GM19240 (cell line): Measurements from ENCODE around the gene GPATCH1.
A peak's percentile ranks its signal among the peaks of the same experiment; 100 is the strongest.
"Not testable (repeated sequence)": the region's sequence is repeated elsewhere in the genome, so short reads cannot be mapped to it uniquely, and the experiment has no call there.

Source experiments
- DNase-seq: peaks from one replicate; pipeline ENCODE4 v3.0.0; 2011; ENCODE audit warnings: low spot score; ENCODE audit not compliant: insufficient read length

Gene GPATCH1

GRCh38 chr19:33157906-33158305 lies 76.9 kb downstream of the GPATCH1 start:
- no peak for DNase-seq

DNA sequence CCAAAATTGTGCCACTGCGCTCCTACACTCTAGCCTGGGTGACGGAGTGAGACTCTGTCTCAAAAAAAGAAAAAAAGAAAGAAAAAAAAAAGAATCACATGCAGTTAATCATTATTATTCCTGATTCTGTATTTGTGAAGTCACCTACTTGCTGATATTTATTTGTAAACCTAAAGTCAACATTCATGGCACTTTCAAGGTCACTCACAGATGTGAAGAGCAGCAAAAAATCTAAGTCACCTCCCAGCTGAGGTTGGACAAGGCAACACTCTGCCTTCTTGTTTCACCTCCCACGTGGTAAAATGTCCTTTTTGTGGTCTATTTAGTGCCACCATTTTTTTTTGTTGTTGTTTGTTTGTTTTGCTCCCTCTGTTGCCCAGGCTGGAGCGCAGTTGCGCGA lies 77.4 kb downstream of the GPATCH1 start:
- DNase-seq, result no peak

DNA sequence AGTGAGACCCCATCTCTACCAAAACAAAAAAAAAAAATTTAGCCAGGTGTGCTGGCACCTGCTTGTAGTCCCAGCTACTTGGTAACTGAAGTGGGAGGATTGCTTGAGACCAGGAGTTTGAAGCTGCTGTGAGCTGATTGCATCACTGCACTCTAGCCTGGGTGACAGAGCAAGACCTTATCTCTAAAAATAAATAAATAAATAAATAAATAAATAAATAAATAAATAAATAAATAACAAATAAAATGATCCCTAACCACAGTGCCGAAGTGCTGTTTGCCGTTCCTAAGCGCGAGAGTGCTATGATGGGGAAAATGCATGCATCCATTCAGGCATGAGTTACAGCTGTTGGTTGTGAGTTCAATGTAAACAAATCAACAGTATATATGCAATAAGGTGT lies 78.2 kb downstream of the GPATCH1 start:
- no peak for DNase-seq

DNA sequence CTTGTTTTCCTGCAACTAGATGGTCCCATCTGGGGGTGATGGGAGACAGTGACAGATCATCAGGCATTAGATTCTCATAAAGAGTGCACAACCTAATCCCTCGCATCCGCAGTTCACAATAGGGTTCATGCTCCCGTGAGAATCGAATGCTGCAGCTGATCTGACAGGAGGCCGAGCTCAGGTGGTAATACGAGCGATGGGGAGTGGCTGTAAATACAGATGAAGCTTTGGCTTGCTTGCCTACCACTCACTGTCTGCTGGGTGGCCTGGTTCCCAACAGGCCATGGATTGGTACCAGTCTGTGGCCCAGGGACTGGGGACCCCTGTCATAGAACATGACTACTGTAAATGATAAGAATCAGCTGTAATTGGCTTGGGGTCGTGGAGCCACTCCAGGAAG lies 78.9 kb downstream of the GPATCH1 start:
- DNase-seq, result no peak

- no peak for DNase-seq
Measured at GRCh38 chr19:33161201-33161600, 80.2 kb downstream of the GPATCH1 start.

- no peak for DNase-seq
Measured at GRCh38 chr19:33163481-33163880, 82.5 kb downstream of the GPATCH1 start.

- not testable (repeated sequence) for DNase-seq
Measured at GRCh38 chr19:33166037-33166436, 85.1 kb downstream of the GPATCH1 start.

DNA sequence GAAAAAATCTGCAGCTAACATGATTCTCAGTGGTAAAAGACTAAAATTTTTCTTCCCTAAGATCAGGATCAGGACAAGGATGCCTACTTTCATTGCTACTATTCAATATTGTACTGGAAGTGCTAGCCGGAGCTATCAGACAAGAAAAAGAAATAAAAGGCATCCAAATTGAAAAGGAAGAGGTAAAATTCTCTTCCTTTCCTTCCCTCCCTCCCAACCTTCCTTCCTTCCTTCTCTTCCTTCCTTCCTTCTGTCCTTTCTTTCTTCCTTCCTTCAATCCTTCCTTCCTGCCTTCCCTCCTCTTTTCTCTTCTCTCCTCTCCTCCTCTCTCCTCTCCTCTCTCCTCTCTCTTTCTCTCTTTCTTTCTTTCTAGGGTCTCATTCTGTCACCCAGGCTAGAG lies 86.5 kb downstream of the GPATCH1 start:
- no peak for DNase-seq

DNA sequence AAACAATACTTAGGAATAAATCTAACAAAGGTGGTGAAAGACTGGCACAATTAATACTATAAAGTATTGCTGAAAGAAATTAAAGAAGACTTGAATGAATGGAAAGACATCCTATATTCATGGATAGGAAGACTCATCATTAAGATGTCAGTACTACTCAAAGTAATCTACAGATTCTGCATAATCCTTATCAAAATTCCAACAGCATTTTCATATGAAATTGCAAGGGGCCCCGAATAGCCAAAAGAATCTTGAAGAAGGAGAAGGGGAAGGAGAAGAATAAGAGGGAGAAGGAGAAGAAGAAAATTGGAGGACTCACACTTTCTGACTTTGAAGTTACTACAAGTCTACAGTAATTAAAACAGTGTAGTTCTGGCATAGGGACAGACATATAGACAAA lies 87.5 kb downstream of the GPATCH1 start:
- DNase-seq, result no peak

GRCh38 chr19:33171222-33171795 lies 90.3 kb downstream of the GPATCH1 start:
- DNase-seq, result no peak

DNA sequence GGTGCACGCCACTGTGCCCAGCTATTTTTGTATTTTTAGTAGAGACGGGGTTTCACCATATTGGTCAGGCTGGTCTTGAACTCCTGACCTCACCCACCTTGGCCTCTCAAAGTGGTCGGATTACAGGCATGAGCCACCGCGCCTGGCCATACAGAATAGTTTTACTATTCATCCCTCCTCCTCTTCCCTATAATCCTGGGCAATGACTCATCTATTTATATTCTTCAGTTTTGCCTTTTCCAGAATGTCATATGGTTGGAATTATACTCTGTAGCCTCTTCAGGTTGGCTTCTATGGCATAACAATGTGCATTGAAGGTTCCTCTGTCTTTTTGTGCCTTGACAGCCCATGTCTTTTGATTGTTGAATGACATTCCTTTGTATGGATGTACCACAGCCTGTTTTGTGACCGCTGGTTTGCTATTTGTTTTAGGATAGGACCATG lies 91.0 kb downstream of the GPATCH1 start:
- no peak for DNase-seq

GRCh38 chr19:33174186-33174585 lies 93.2 kb downstream of the GPATCH1 start:
- DNase-seq, result no peak

GRCh38 chr19:33175156-33175782 lies 94.3 kb downstream of the GPATCH1 start:
- DNase-seq, result no peak

DNA sequence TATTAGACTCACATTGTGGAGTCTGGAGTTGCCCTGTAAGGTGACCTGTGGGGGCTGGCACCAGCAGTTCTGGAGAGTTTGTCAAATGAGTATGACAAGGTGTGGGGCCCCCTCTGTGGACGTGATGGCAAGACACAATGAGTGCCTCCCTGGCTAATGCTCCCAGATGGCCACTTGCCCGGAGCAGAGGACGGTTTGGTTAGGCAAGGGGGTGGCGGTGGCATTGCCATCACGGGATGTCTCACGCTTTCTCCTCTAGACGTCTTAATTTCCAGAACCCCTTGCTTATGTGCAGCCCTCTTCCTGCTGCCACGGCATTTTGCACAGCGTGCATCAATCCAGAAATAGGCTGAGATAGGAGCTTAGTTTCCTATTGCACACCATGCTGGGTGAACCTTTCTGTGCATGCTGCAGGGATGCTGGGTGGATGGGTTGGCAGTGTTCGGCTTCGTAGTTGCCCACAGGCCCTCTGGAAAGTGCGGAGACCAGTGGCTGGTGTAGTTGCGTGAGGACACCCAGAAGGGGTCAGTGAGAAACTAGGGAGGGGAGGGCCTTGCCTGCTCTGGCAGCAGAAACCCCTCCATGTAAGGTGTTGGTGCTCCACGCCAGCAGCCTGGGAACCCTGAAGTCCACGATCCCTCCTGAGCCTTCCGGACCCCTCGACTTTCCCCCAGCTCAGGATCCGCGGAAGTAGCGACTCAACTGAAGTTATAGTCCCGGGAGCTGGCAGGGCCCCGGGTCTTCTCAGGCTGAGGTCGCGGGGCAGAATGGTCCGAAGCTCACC lies 95.1 kb downstream of the GPATCH1 start:
- DNase-seq, result no peak

DNA sequence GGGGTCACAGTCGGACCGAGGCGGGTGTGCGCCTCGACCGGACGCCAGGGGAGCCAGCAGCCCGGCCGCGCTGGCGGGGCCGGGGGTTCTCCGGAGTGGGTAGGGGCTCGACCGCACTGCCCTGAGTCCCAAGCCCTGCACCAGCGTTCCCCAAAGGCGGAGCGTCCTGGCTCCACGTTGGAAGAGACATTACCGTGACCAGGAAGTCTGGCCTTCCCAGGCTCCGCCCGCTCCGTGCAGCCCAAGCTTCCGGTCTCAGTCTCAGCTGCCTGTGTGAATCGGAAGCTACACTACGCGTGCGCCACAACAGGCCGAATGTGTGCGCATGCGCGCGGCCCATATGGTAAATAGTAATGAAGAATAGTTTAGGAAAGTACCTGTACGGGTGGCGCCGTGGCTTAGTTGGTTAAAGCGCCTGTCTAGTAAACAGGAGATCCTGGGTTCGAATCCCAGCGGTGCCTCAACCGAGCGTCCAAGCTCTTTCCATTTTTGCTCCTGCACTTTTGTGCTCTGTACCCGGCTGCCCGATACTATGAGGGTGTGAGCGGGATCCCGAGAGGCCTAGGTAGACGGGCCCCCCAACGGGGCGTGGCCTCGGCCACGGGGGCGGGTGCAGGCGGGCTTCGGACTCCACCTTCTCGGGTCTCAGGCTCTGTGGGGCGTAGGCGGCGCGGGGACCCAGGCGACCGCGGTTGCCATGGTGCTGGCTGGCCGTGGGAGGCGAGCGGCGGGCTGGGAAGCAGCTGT lies 95.9 kb downstream of the GPATCH1 start:
- DNase-seq, result peak; percentile 93

DNA sequence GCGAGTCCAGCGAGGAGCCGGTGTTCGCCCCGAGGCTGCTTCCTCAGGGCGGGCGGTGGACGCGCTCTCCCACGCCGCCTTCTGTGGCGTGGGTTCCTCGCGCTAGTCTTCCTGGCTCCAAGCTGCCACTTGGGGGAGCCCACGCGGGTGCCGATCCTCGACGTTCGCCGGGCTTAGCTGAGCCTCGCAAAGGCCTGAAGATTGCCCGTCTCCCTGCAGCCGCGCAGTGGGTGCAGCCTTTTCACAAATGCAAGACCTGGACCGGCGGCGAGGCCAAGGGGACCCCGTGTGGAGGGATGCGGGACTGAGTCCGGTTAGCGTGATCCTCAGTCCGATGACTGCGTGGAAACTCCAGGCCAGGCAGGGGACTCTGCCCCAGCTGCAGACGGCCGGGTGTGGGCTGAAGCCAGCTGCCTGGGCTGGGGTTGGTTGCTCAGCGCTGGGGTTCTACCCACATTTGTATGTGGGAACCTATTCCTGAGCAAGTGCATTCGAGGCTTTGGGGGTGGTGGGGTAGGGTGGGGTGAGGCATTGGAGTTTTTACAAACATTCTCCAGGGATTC lies 96.5 kb downstream of the GPATCH1 start:
- no peak for DNase-seq
